Right lobe of liver (tissue), 6 donors: ENCODE measurements around the gene DUSP16. TPM values are rescaled to one million over a fixed set of nuclear protein-coding genes. Genes with fewer than 3 reads are reported as not detected.

ENCODE experiments used
- ATAC-seq, 4 donors: fragments of 200-7000 bp; cut with Tn5 transposase; one replicate each; pipeline ENCODE4 v1.9.1; 2020; ENCODE audit warnings: mild to moderate bottlenecking in 4 of 4, moderate library complexity in 4 of 4
- DNase-seq, 3 donors: peaks; one replicate each; pipeline ENCODE4 v3.0.0-alpha.2; 2020
- H3K27ac ChIP-seq, 3 donors: fragments of 200-600 bp; one replicate each; pipeline ENCODE4 v1.8.0; 2022
- H3K27me3 ChIP-seq, 2 donors: fragments of 200-600 bp; one replicate each; pipeline ENCODE4 v1.8.0; 2022
- H3K36me3 ChIP-seq, 4 donors: fragments of 200-600 bp; sonication (generic) in 1 of 4; one replicate each; pipeline versions ENCODE4 v1.5.1 to v1.8.0; 2017 to 2022; ENCODE audit warnings: control low read depth in 1 of 4
- H3K4me1 ChIP-seq, 4 donors: fragments of 200-600 bp; sonication (generic) in 1 of 4; one replicate each; pipeline versions ENCODE4 v1.5.1 to v1.8.0; 2017 to 2022; ENCODE audit warnings: control low read depth in 1 of 4
- H3K4me3 ChIP-seq, 3 donors: fragments of 200-600 bp; one replicate each; pipeline ENCODE4 v1.8.0; 2022
- H3K9me3 ChIP-seq, 4 donors: fragments of 200-600 bp; sonication (generic) in 1 of 4; one replicate each; pipeline versions ENCODE4 v1.5.1 to v1.8.0; 2017 to 2022; ENCODE audit warnings: control low read depth in 1 of 4
- POLR2A ChIP-seq: fragments of 450-650 bp; IDR thresholded peaks from one replicate; pipeline ENCODE4 v1.6.1; 2017; ENCODE audit warnings: antibody characterized with exemption, mild to moderate bottlenecking
- WGBS: methylation state at CpG from one replicate; pipeline ENCODE4 v1.1.6; 2018; ENCODE audit warnings: low coverage, low lambda C conversion rate; ENCODE audit not compliant: insufficient coverage; ENCODE audit errors: missing lambda C conversion rate; 5-methylcytosine and 5-hydroxymethylcytosine counted together
- intact Hi-C, 2 donors: fragments of 100-400 bp; cut with DNase I; formaldehyde crosslinking; loops; one replicate each; pipeline versions ENCODE4 v1.11.2 to v1.14.1; 2022
- total RNA-seq, 6 experiments: library from RNA; depleted of rRNA in 2 of 6; stranded (reverse); fragments of >200 nt in 2 of 6; fragmentation: NEBNext Ultra II Directional in 3 of 6; extraction: Animal tissue kit (Norgen Biotek cat#: 25700) in 3 of 6; gene quantifications; one replicate each; pipeline versions ENCODE4 v1.1.0 to v1.2.4, GENCODE V29; 2016 to 2023
- TF ChIP-seq, protein P1 (sequence below), 4 donors: fragments of 200-600 bp in 3 of 4; fragments of 450-650 bp in 1 of 4; IDR thresholded peaks; one replicate each; pipeline versions ENCODE4 v1.5.1 to v1.8.0; 2016 to 2022; ENCODE audit warnings: antibody characterized with exemption in 4 of 4, mild to moderate bottlenecking in 2 of 4
- donor health status: DM: no; HTN: yes; CAD: no.
- donor health status: DM: no; HTN: no; CAD: no.
- donor health status: DM: no; HTN: no; CAD: no.
- donor health status: DM: no; HTN: yes; CAD: no.
- donor health status: DM: no; HTN: yes; CAD: no.

The DUSP16 gene
- total RNA-seq, 6 experiments from 2014 or later = 41.9 to 74.2 (median 48.4) TPM

GRCh38 chr12:12446786-12447185, 115.9 kb downstream of the DUSP16 start:
- DNase-seq = no peak
- Histone ChIP-seq H3K4me1 (peaks cover 0 to 61% (median 24%) of the 10 kb centered on the region in 4 donors), H3K27me3 (no peaks in the 10 kb centered on the region), H3K9me3 (no peaks in the 10 kb centered on the region), H3K4me3 (no peak overlapping the region), H3K27ac (peak overlapping the region in 1 of 3 donors; percentile 22), H3K36me3 (no peaks in the 10 kb centered on the region)
- intact Hi-C loops = no loop called here
- 77% methylated on average over 3 of the region's 3 CpGs for WGBS
- ATAC-seq = no peak
- TF ChIP-seq, protein P1, sequence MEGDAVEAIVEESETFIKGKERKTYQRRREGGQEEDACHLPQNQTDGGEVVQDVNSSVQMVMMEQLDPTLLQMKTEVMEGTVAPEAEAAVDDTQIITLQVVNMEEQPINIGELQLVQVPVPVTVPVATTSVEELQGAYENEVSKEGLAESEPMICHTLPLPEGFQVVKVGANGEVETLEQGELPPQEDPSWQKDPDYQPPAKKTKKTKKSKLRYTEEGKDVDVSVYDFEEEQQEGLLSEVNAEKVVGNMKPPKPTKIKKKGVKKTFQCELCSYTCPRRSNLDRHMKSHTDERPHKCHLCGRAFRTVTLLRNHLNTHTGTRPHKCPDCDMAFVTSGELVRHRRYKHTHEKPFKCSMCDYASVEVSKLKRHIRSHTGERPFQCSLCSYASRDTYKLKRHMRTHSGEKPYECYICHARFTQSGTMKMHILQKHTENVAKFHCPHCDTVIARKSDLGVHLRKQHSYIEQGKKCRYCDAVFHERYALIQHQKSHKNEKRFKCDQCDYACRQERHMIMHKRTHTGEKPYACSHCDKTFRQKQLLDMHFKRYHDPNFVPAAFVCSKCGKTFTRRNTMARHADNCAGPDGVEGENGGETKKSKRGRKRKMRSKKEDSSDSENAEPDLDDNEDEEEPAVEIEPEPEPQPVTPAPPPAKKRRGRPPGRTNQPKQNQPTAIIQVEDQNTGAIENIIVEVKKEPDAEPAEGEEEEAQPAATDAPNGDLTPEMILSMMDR (IDR thresholded peaks at IDR 0.05) = no peak
- no peak for TF ChIP-seq POLR2A

- Histone ChIP-seq H3K9me3 (no peaks in the 10 kb centered on the region), H3K4me3 (no peak overlapping the region), H3K4me1 (peaks cover 0 to 62% (median 22%) of the 10 kb centered on the region in 4 donors), H3K36me3 (no peaks in the 10 kb centered on the region), H3K27ac (peak overlapping the region in 1 of 3 donors; percentile 22), H3K27me3 (no peaks in the 10 kb centered on the region)
- DNase-seq (no peak), ATAC-seq (no peak)
- intact Hi-C loops = no loop called here
- TF ChIP-seq, protein P1 (IDR thresholded peaks at IDR 0.05) = no peak
- TF ChIP-seq POLR2A = no peak
- 100% methylated on average over 2 of the region's 2 CpGs for WGBS
These were observed 116.8 kb downstream of the DUSP16 start for GRCh38 chr12:12445882-12446181.

DNA sequence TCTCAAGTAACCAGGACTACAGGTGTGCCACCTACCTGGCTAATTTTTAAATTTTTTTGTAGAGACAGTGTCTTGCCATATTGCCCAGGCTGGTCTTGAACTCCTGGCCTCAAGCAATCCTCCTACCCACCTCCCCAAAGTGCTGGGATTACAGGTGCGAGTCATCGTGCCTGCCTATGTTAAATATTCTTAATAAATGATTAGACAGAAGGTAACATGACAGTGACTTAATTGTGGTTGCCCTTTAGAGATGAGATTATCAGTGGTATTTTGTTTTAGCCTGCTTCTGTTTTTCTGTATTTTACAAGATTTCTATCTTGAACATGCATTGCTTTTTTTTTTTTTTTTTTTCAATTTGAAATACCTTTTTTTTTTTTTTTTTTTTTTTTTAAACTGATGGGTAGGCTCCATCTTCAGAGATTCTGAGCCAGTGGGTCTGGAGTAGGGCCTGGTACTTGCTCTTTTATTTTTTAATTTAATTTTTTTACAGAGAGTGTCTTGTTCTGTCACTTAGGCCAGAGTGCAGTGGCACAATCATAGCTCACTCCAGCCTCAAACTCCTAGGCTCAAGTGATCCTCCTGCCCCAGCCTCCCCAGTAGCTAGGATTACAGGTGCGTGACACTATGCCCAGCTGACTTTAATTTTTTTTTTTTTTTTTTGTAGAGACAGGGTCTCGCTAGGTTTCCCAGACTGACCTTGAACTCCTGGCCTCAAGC, 117.3 kb downstream of the DUSP16 start:
- Histone ChIP-seq H3K27me3 (no peaks in the 10 kb centered on the region), H3K36me3 (no peaks in the 10 kb centered on the region), H3K4me1 (peaks cover 0 to 62% (median 23%) of the 10 kb centered on the region in 4 donors), H3K4me3 (no peak overlapping the region), H3K27ac (peak overlapping the region in 2 of 3 donors; percentile 24 to 89), H3K9me3 (no peaks in the 10 kb centered on the region)
- intact Hi-C loops = no loop called here
- ATAC-seq = no peak
- TF ChIP-seq, protein P1 (IDR thresholded peaks at IDR 0.05) = no peak
- TF ChIP-seq POLR2A = no peak
- WGBS = 84% methylated on average over 3 of the region's 4 CpGs
- no peak for DNase-seq

- H3K4me3 ChIP-seq = no peak overlapping the region
- H3K9me3 ChIP-seq = no peaks in the 10 kb centered on the region
- intact Hi-C loops = no loop called here
- peaks cover 0 to 65% (median 23%) of the 10 kb centered on the region in 4 donors for H3K4me1 ChIP-seq
- ATAC-seq (peak; percentile 42 to 67 (median 65)), DNase-seq (peak; percentile 35 to 83 (median 66))
- peak overlapping the region; percentile 70 to 89 (median 83) for H3K27ac ChIP-seq
- H3K27me3 ChIP-seq = no peaks in the 10 kb centered on the region
- TF ChIP-seq, protein P1 (IDR thresholded peaks at IDR 0.05) = no peak
- no peak for TF ChIP-seq POLR2A
- 28% methylated on average over 5 of the region's 5 CpGs for WGBS
- no peaks in the 10 kb centered on the region for H3K36me3 ChIP-seq
These were observed 119.2 kb downstream of the DUSP16 start for GRCh38 chr12:12443431-12443878.
